Thyroid gland (tissue), 4 donors: ENCODE data around the gene ABCC4. TPM values are rescaled to one million over a fixed set of nuclear protein-coding genes. Genes with fewer than 3 reads are reported as not detected.

Source experiments
- DNase-seq, 2 donors: peaks; one replicate each; pipeline ENCODE4 v3.0.0-alpha.2; 2019
- H3K27ac ChIP-seq, 3 donors: fragments of 200-600 bp; sonication (generic); 1 replicate in 2 of 3; 2 replicates in 1 of 3; pipeline ENCODE4 v1.5.1; 2016 to 2019; ENCODE audit warnings: mild to moderate bottlenecking in 1 of 3, moderate library complexity in 1 of 3
- H3K27me3 ChIP-seq: fragments of 200-600 bp; sonication (generic); one replicate; pipeline ENCODE4 v1.5.1; 2019
- H3K36me3 ChIP-seq, 2 donors: fragments of 200-600 bp; sonication (generic); one replicate each; pipeline ENCODE4 v1.5.1; 2016 to 2019
- H3K4me1 ChIP-seq, 2 donors: fragments of 200-600 bp; sonication (generic); one replicate each; pipeline ENCODE4 v1.5.1; 2017 to 2019
- H3K4me3 ChIP-seq, 3 donors: fragments of 200-600 bp; sonication (generic); replicated peaks in 1 of 3; 1 replicate in 2 of 3; 2 replicates in 1 of 3; pipeline ENCODE4 v1.5.1; 2016; ENCODE audit warnings: mild to moderate bottlenecking in 1 of 3
- H3K9me3 ChIP-seq: fragments of 200-600 bp; sonication (generic); one replicate; pipeline ENCODE4 v1.5.1; 2017
- CTCF ChIP-seq, 6 experiments: fragments of 200-600 bp in 3 of 6; fragments of 450-650 bp in 3 of 6; sonication (generic) in 3 of 6; IDR thresholded peaks; one replicate each; pipeline ENCODE4 v1.5.1; 2016 to 2019; ENCODE audit warnings: antibody characterized with exemption in 6 of 6, mild to moderate bottlenecking in 2 of 6, inconsistent platforms in 1 of 6, moderate library complexity in 1 of 6
- POLR2A ChIP-seq, 2 donors: fragments of 450-650 bp; IDR thresholded peaks; one replicate each; pipeline ENCODE4 v1.6.1; 2017; ENCODE audit warnings: antibody characterized with exemption in 2 of 2, mild to moderate bottlenecking in 2 of 2, moderate library complexity in 1 of 2
- WGBS, 2 donors: methylation state at CpG; one replicate each; pipeline ENCODE4 v1.1.5; 2017; 5-methylcytosine and 5-hydroxymethylcytosine counted together
- intact Hi-C: fragments of 100-400 bp; cut with DNase I; formaldehyde crosslinking; loops from one replicate; pipeline ENCODE4 v1.15.1; 2023
- total RNA-seq, 4 donors: library from RNA; depleted of rRNA; stranded (reverse); fragments of >200 nt; gene quantifications; one replicate each; pipeline ENCODE4 v1.2.3, GENCODE V29; 2016

ABCC4 gene
- total RNA-seq, 4 donors from 2014 or later = 9.1 to 29.6 (median 19.7) TPM

GRCh38 chr13:95234242-95234641, 67.0 kb downstream of the ABCC4 start:
- Histone ChIP-seq H3K36me3 (no peaks in the 10 kb centered on the region), H3K4me3 (no peak overlapping the region), H3K4me1 (peaks cover 5 to 13% of the 10 kb centered on the region in 2 donors), H3K27ac (no peak overlapping the region), H3K9me3 (no peaks in the 10 kb centered on the region), H3K27me3 (no peaks in the 10 kb centered on the region)
- intact Hi-C loops = no loop called here
- DNase-seq = no peak
- WGBS, 2 donors = 93 to 95% methylated on average over 2 of the region's 2 CpGs
- TF ChIP-seq CTCF (IDR thresholded peaks at IDR 0.05) (no peak), POLR2A (IDR thresholded peaks at IDR 0.05) (no peak)

- intact Hi-C loops = no loop called here
- TF ChIP-seq CTCF (IDR thresholded peaks at IDR 0.05) (no peak), POLR2A (IDR thresholded peaks at IDR 0.05) (no peak)
- Histone ChIP-seq H3K36me3 (no peaks in the 10 kb centered on the region), H3K4me3 (no peak overlapping the region), H3K4me1 (peaks cover 5 to 13% of the 10 kb centered on the region in 2 donors), H3K9me3 (no peaks in the 10 kb centered on the region), H3K27ac (no peak overlapping the region), H3K27me3 (no peaks in the 10 kb centered on the region)
- DNase-seq = no peak
- 89% methylated on average over 4 of the region's 4 CpGs for WGBS, 2 donors
These were observed 68.1 kb downstream of the ABCC4 start for GRCh38 chr13:95233026-95233635.

GRCh38 chr13:95231393-95231792, 69.9 kb downstream of the ABCC4 start:
- H3K27me3 ChIP-seq = no peaks in the 10 kb centered on the region
- DNase-seq = no peak
- TF ChIP-seq CTCF (IDR thresholded peaks at IDR 0.05) (no peak), POLR2A (IDR thresholded peaks at IDR 0.05) (no peak)
- no peaks in the 10 kb centered on the region for H3K9me3 ChIP-seq
- 87 to 89% methylated on average over 9 of the region's 9 CpGs for WGBS, 2 donors
- intact Hi-C loops = no loop called here
- peaks cover 5 to 13% of the 10 kb centered on the region in 2 donors for H3K4me1 ChIP-seq
- no peak overlapping the region for H3K4me3 ChIP-seq
- no peak overlapping the region for H3K27ac ChIP-seq
- H3K36me3 ChIP-seq = no peaks in the 10 kb centered on the region

GRCh38 chr13:95229855-95230254, 71.4 kb downstream of the ABCC4 start:
- H3K27ac ChIP-seq = no peak overlapping the region
- DNase-seq = no peak
- no peak for TF ChIP-seq POLR2A (IDR thresholded peaks at IDR 0.05)
- TF ChIP-seq CTCF (IDR thresholded peaks at IDR 0.05) = no peak
- H3K9me3 ChIP-seq = no peaks in the 10 kb centered on the region
- H3K4me1 ChIP-seq = peaks cover 0 to 1% of the 10 kb centered on the region in 2 donors
- intact Hi-C loops = no loop called here
- no peaks in the 10 kb centered on the region for H3K36me3 ChIP-seq
- no peaks in the 10 kb centered on the region for H3K27me3 ChIP-seq
- no peak overlapping the region for H3K4me3 ChIP-seq
- WGBS, 2 donors = 78 to 91% methylated on average over 3 of the region's 3 CpGs

GRCh38 chr13:95228130-95228529, 73.1 kb downstream of the ABCC4 start:
- TF ChIP-seq POLR2A (IDR thresholded peaks at IDR 0.05) (no peak), CTCF (IDR thresholded peaks at IDR 0.05) (no peak)
- Histone ChIP-seq H3K27ac (no peak overlapping the region), H3K4me3 (no peak overlapping the region), H3K4me1 (no peaks in the 10 kb centered on the region), H3K27me3 (no peaks in the 10 kb centered on the region), H3K36me3 (no peaks in the 10 kb centered on the region), H3K9me3 (no peaks in the 10 kb centered on the region)
- intact Hi-C loops = no loop called here
- 77 to 89% methylated on average over 5 of the region's 5 CpGs for WGBS, 2 donors
- DNase-seq = no peak
